HCT116 (cell line): ENCODE measurements around the gene GPR65. TPM values are rescaled to one million over a fixed set of nuclear protein-coding genes. Genes with fewer than 3 reads are reported as not detected.

Source experiments
- ATAC-seq: fragments of 200-7000 bp; cut with Tn5 transposase; 2 replicates; pipeline ENCODE4 v1.9.1; 2020; ENCODE audit warnings: mild to moderate bottlenecking, moderate library complexity
- BruUV-seq: library from RNA; stranded (reverse); fragments of 400-500 nt; replicated peaks from 2 replicates; lab custom pipeline; 2021; lab: Mats Ljungman, UMichigan
- CTCF ChIA-PET: fragments of 300-600 bp; sonication (Branson Sonifier 250); formaldehyde crosslinking; loops from one replicate; lab custom pipeline; 2021; ENCODE audit warnings: antibody characterized with exemption; lab: Charles Lee
- POLR2A ChIA-PET: fragments of 300-600, 350-600 bp; sonication (Branson Sonifier 250); formaldehyde crosslinking; loops from one replicate; lab custom pipeline; 2021; ENCODE audit warnings: antibody characterized with exemption; lab: Charles Lee
- RAD21 ChIA-PET, 2 experiments: fragments of 300-600 bp; sonication (Branson Sonifier 250); formaldehyde crosslinking; loops; one replicate each; lab custom pipeline; 2023; ENCODE audit warnings: low total read pairs in 2 of 2; ENCODE audit not compliant: uncharacterized antibody in 2 of 2, unreplicated experiment in 2 of 2, low non-redundant PET in 1 of 2; lab: Charles Lee
- DNase-seq: peaks from one replicate; pipeline ENCODE4 v3.0.0-alpha.2; 2010; ENCODE audit warnings: low read depth, low spot score
- H2AFZ ChIP-seq: fragments of 200-600 bp; shearing (Covaris generic), sonication (generic); 2 replicates; pipeline ENCODE4 v1.6.1; 2017; ENCODE audit warnings: low read depth, mixed run types, mixed read lengths, antibody characterized with exemption, low read length; ENCODE audit not compliant: poor library complexity, severe bottlenecking
- H3K27ac ChIP-seq: 2 replicates; pipeline ENCODE4 v1.5.1; 2012; ENCODE audit warnings: low read depth, low read length
- H3K27me3 ChIP-seq: fragments of 200-600 bp; sonication (generic); 2 replicates; pipeline ENCODE4 v1.6.1; 2016; ENCODE audit warnings: mixed run types, low read length, mixed read lengths; ENCODE audit not compliant: insufficient read depth
- H3K36me3 ChIP-seq, 2 experiments: fragments of 200-500 bp in 1 of 2; fragments of 200-600 bp in 1 of 2; sonication (Bioruptor generic) in 1 of 2; sonication (generic) in 1 of 2; 2 replicates each; pipeline versions ENCODE4 v1.5.1 to v1.6.1; 2014 to 2016; ENCODE audit warnings: low read length in 2 of 2, inconsistent platforms in 1 of 2, mixed read lengths in 1 of 2, mixed run types in 1 of 2; ENCODE audit not compliant: insufficient read depth in 2 of 2, control insufficient read depth in 1 of 2
- H3K4me1 ChIP-seq, 2 experiments: fragments of 200-600 bp in 1 of 2; sonication (generic) in 1 of 2; 2 replicates each; pipeline versions ENCODE4 v1.5.1 to v1.6.1; 2012 to 2017; ENCODE audit warnings: low read length in 2 of 2, inconsistent platforms in 1 of 2, mild to moderate bottlenecking in 1 of 2, mixed read lengths in 1 of 2, mixed run types in 1 of 2, moderate library complexity in 1 of 2; ENCODE audit not compliant: insufficient read depth in 2 of 2, control insufficient read depth in 1 of 2
- H3K4me2 ChIP-seq: fragments of 200-600 bp; sonication (generic); 2 replicates; pipeline ENCODE4 v1.6.1; 2017; ENCODE audit warnings: mixed run types, low read length, mixed read lengths
- H3K4me3 ChIP-seq, 2 experiments: fragments of 200-600 bp in 1 of 2; sonication (generic) in 1 of 2; replicated peaks in 1 of 2; 2 replicates each; pipeline ENCODE4 v1.5.1; 2011 to 2016; ENCODE audit warnings: low read length in 2 of 2, control low read depth in 1 of 2, low read depth in 1 of 2, mild to moderate bottlenecking in 1 of 2, mixed read lengths in 1 of 2, mixed run types in 1 of 2
- H3K79me2 ChIP-seq: fragments of 200-600 bp; sonication (generic); 2 replicates; pipeline ENCODE4 v1.6.1; 2017; ENCODE audit warnings: mild to moderate bottlenecking, mixed run types, low read length, moderate library complexity, mixed read lengths; ENCODE audit not compliant: insufficient read depth
- H3K9ac ChIP-seq: fragments of 200-600 bp; sonication (generic); 2 replicates; pipeline ENCODE4 v1.6.1; 2016; ENCODE audit warnings: low read length, mixed read lengths
- H3K9me2 ChIP-seq: fragments of 200-600 bp; sonication (generic), shearing (Covaris generic); 2 replicates; pipeline ENCODE4 v1.6.1; 2017; ENCODE audit warnings: mixed run types, mild to moderate bottlenecking, moderate library complexity; ENCODE audit not compliant: insufficient read depth
- H3K9me3 ChIP-seq, 2 experiments: fragments of 200-500 bp in 1 of 2; fragments of 200-600 bp in 1 of 2; sonication (Bioruptor generic) in 1 of 2; sonication (generic) in 1 of 2; 2 replicates each; pipeline ENCODE4 v1.6.1; 2014 to 2017; ENCODE audit warnings: low read length in 2 of 2, mixed read lengths in 2 of 2, inconsistent platforms in 1 of 2, low read depth in 1 of 2, mild to moderate bottlenecking in 1 of 2, mixed run types in 1 of 2, moderate library complexity in 1 of 2; ENCODE audit not compliant: control insufficient read depth in 1 of 2, insufficient read depth in 1 of 2
- H4K20me1 ChIP-seq: fragments of 200-600 bp; sonication (generic), shearing (Covaris generic); 2 replicates; pipeline ENCODE4 v1.6.1; 2017; ENCODE audit warnings: mixed run types, mild to moderate bottlenecking, moderate library complexity; ENCODE audit not compliant: insufficient read depth
- EGR1 ChIP-seq: IDR thresholded peaks from 2 replicates; pipeline ENCODE4 v1.6.1; 2012; ENCODE audit warnings: low read depth
- FOSL1 ChIP-seq: IDR thresholded peaks from 2 replicates; pipeline ENCODE4 v1.6.1; 2012; ENCODE audit warnings: low read depth
- POLR2AphosphoS5 ChIP-seq: IDR thresholded peaks from 2 replicates; pipeline ENCODE4 v1.6.1; 2011; ENCODE audit warnings: mild to moderate bottlenecking, low read depth, low read length, moderate library complexity
- SP1 ChIP-seq: IDR thresholded peaks from 2 replicates; pipeline ENCODE4 v1.6.1; 2012; ENCODE audit warnings: low read depth
- ZNF274 ChIP-seq: fragments of 200-500 bp; sonication (Bioruptor generic); IDR thresholded peaks from 2 replicates; pipeline ENCODE4 v1.6.1; 2014; ENCODE audit warnings: mild to moderate bottlenecking, low read depth, low read length, inconsistent platforms
- intact Hi-C: fragments of 100-400 bp; cut with micrococcal nuclease; formaldehyde crosslinking; loops from 2 replicates; pipeline ENCODE4 v1.10.0; 2022
- total RNA-seq: library from RNA; stranded (reverse); gene quantifications from one replicate; pipeline ENCODE4 v1.2.1, GENCODE V29; 2021; ENCODE audit not compliant: unreplicated experiment
- TF ChIP-seq, protein P1 (sequence below): IDR thresholded peaks from 2 replicates; pipeline ENCODE4 v1.6.1; 2011; ENCODE audit warnings: mild to moderate bottlenecking, low read length, moderate library complexity; ENCODE audit not compliant: insufficient replicate concordance; ENCODE audit errors: extremely low read depth
- TF ChIP-seq, protein P2 (sequence below): IDR thresholded peaks from 2 replicates; pipeline ENCODE4 v1.6.1; 2012
- TF ChIP-seq, protein P3 (sequence below): IDR thresholded peaks from 2 replicates; pipeline ENCODE4 v1.6.1; 2012; ENCODE audit warnings: low read depth

GPR65 gene
- total RNA-seq, 1 experiment from 2014 or later: 0.05 TPM

DNA sequence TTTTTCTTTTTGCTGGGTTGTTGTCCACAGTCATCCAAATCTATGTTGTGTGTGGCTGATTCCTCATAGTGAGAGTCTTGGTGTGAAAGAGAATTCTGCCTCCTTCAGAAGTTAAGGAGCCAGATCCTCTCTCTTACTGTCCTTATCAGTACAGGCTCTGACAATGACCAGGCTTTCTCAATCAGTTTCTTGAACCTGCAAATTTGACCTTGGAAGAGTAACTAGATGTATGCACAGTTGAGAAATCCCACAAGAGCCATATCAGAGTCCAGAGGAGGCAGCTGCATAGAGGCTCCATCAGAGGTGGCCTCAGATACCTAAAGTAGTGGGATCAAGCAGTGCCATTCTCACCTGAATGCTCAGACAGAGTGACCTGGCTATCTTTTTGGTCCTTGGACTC is 6.5 kb upstream of the GPR65 start:
- H3K4me2 ChIP-seq: no peak overlapping the region
- H2AFZ ChIP-seq: no peak overlapping the region
- ChIA-PET CTCF (no interaction called here), RAD21 (no interaction called here), POLR2A (no interaction called here)
- no peaks in the 10 kb centered on the region for H4K20me1 ChIP-seq
- BruUV-seq: no TSS peak
- no peaks in the 10 kb centered on the region for H3K36me3 ChIP-seq
- no peaks in the 10 kb centered on the region for H3K27me3 ChIP-seq
- H3K4me3 ChIP-seq: no peak overlapping the region
- no peak overlapping the region for H3K27ac ChIP-seq
- intact Hi-C loops: no loop called here
- H3K9ac ChIP-seq: no peak overlapping the region
- TF ChIP-seq POLR2AphosphoS5 (no peak), EGR1 (no peak), SP1 (no peak), ZNF274 (no peak), FOSL1 (no peak)
- no peaks in the 10 kb centered on the region for H3K4me1 ChIP-seq
- no peaks in the 10 kb centered on the region; a peak in 1 of 4 replicates for H3K9me3 ChIP-seq
- no peaks in the 10 kb centered on the region for H3K79me2 ChIP-seq
- no peaks in the 10 kb centered on the region for H3K9me2 ChIP-seq
- DNase-seq: no peak
- no peak for ATAC-seq

DNA sequence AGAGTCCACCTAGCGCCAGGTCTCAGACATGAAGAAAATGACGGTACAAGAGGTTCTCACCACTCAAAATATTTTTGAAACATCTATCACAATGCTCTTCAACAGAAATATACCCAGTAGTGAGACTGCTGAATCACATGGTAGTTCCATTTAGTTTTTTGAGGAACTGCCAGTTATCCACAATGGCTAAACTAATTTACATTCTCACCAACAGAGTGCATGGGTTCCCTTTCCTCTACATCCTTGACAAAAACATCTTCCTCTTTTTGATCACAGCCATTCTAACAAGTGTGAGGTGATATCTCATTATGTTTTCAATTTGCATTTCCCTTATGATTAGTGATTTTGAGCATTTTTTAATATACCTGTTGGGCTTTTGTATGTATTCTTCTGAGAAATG is 5.7 kb upstream of the GPR65 start:
- Histone ChIP-seq H3K36me3 (no peaks in the 10 kb centered on the region), H3K4me2 (no peak overlapping the region), H3K4me3 (no peak overlapping the region), H3K79me2 (no peaks in the 10 kb centered on the region), H3K27ac (no peak overlapping the region), H2AFZ (no peak overlapping the region), H3K27me3 (no peaks in the 10 kb centered on the region), H3K9me3 (no peaks in the 10 kb centered on the region; a peak in 1 of 4 replicates), H3K9ac (no peak overlapping the region), H3K4me1 (no peaks in the 10 kb centered on the region), H3K9me2 (no peaks in the 10 kb centered on the region), H4K20me1 (no peaks in the 10 kb centered on the region)
- TF ChIP-seq, protein P1, sequence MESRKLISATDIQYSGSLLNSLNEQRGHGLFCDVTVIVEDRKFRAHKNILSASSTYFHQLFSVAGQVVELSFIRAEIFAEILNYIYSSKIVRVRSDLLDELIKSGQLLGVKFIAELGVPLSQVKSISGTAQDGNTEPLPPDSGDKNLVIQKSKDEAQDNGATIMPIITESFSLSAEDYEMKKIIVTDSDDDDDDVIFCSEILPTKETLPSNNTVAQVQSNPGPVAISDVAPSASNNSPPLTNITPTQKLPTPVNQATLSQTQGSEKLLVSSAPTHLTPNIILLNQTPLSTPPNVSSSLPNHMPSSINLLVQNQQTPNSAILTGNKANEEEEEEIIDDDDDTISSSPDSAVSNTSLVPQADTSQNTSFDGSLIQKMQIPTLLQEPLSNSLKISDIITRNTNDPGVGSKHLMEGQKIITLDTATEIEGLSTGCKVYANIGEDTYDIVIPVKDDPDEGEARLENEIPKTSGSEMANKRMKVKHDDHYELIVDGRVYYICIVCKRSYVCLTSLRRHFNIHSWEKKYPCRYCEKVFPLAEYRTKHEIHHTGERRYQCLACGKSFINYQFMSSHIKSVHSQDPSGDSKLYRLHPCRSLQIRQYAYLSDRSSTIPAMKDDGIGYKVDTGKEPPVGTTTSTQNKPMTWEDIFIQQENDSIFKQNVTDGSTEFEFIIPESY: no peak
- TF ChIP-seq, protein P2, sequence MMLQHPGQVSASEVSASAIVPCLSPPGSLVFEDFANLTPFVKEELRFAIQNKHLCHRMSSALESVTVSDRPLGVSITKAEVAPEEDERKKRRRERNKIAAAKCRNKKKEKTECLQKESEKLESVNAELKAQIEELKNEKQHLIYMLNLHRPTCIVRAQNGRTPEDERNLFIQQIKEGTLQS: no peak
- no peak for TF ChIP-seq EGR1
- TF ChIP-seq, protein P3, sequence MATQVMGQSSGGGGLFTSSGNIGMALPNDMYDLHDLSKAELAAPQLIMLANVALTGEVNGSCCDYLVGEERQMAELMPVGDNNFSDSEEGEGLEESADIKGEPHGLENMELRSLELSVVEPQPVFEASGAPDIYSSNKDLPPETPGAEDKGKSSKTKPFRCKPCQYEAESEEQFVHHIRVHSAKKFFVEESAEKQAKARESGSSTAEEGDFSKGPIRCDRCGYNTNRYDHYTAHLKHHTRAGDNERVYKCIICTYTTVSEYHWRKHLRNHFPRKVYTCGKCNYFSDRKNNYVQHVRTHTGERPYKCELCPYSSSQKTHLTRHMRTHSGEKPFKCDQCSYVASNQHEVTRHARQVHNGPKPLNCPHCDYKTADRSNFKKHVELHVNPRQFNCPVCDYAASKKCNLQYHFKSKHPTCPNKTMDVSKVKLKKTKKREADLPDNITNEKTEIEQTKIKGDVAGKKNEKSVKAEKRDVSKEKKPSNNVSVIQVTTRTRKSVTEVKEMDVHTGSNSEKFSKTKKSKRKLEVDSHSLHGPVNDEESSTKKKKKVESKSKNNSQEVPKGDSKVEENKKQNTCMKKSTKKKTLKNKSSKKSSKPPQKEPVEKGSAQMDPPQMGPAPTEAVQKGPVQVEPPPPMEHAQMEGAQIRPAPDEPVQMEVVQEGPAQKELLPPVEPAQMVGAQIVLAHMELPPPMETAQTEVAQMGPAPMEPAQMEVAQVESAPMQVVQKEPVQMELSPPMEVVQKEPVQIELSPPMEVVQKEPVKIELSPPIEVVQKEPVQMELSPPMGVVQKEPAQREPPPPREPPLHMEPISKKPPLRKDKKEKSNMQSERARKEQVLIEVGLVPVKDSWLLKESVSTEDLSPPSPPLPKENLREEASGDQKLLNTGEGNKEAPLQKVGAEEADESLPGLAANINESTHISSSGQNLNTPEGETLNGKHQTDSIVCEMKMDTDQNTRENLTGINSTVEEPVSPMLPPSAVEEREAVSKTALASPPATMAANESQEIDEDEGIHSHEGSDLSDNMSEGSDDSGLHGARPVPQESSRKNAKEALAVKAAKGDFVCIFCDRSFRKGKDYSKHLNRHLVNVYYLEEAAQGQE: no peak
- no peak for DNase-seq
- ChIA-PET RAD21 (no interaction called here), CTCF (no interaction called here), POLR2A (no interaction called here)
- no TSS peak for BruUV-seq
- ATAC-seq: no peak
- intact Hi-C loops: no loop called here
